ENCODE results near the gene RPL6. TPM values are rescaled to one million over a fixed set of nuclear protein-coding genes. Genes with fewer than 3 reads are reported as not detected.

Gene RPL6
- total RNA-seq, 1 experiment from 2014 or later, result 1,421 TPM

- peak overlapping the region; percentile 97 for H2AFZ ChIP-seq
- peaks cover 51% of the 10 kb centered on the region for H3K79me2 ChIP-seq (ENCODE audit: low read depth)
- H4K20me1 ChIP-seq (ENCODE audit: insufficient read depth), result peaks cover 5% of the 10 kb centered on the region
- no peak for TF ChIP-seq EZH2 (IDR thresholded peaks at IDR 0.05; ENCODE audit: low read depth)
- TF ChIP-seq CTCF (conservative IDR thresholded peaks at IDR 0.05), result no peak
- H3K27me3 ChIP-seq (ENCODE audit: insufficient read depth, low read depth), result no peaks in the 10 kb centered on the region
- ChIA-PET POLR2A (ENCODE audit: unreplicated experiment) (interaction anchor here (0.6 kb wide), 1 partner anchor 102 kb away, joined by 3 read pairs; no protein-coding TSS in a partner anchor), CTCF (no interaction called here)
- H3K4me2 ChIP-seq, result peak overlapping the region; percentile 91
- no peaks in the 10 kb centered on the region for H3K9me3 ChIP-seq (ENCODE audit: insufficient read depth, low read depth)
- no peaks in the 10 kb centered on the region; the same call in 1 of the 2 replicates for H3F3A ChIP-seq (ENCODE audit: insufficient read depth, low read depth)
- H3K4me3 ChIP-seq, result peak overlapping the region; percentile 89
- DNase-seq, result peak in 1 of 2 experiments; percentile 36
- H3K36me3 ChIP-seq (ENCODE audit: low read depth), result no peaks in the 10 kb centered on the region
- intact Hi-C loops (cut with micrococcal nuclease; ENCODE audit: unreplicated experiment), result loop anchor here (1.0 to 10.0 kb wide), 3 partner anchors 307 to 557 kb away; no protein-coding TSS in a partner anchor
- H3K4me1 ChIP-seq (replicated peaks; ENCODE audit: insufficient read depth), result peaks cover 15% of the 10 kb centered on the region
- H3K9me2 ChIP-seq (ENCODE audit: insufficient read depth), result no peaks in the 10 kb centered on the region
- no peak overlapping the region for H3K27ac ChIP-seq
- no TSS peak for BruUV-seq (replicated peaks)
These were observed 28.0 kb downstream of the RPL6 start for GRCh38 chr12:112381406-112381882.

GRCh38 chr12:112380663-112381405 lies 28.6 kb downstream of the RPL6 start:
- CTCF ChIA-PET, result interaction anchor here (0.7 kb wide), 1 partner anchor 17 kb away, joined by 3 read pairs; no protein-coding TSS in a partner anchor
- BruUV-seq (replicated peaks), result TSS peak; percentile 62
- H3K79me2 ChIP-seq (ENCODE audit: low read depth), result peaks cover 52% of the 10 kb centered on the region
- peaks cover 15% of the 10 kb centered on the region for H3K4me1 ChIP-seq (replicated peaks; ENCODE audit: insufficient read depth)
- H3K9me3 ChIP-seq (ENCODE audit: insufficient read depth, low read depth), result no peaks in the 10 kb centered on the region
- DNase-seq, result no peak
- H3F3A ChIP-seq (ENCODE audit: insufficient read depth, low read depth), result peaks cover under 1% of the 10 kb centered on the region; the same call in 1 of the 2 replicates
- POLR2A ChIA-PET (ENCODE audit: unreplicated experiment), result interaction anchor here (0.6 kb wide), 1 partner anchor 101 kb away, joined by 3 read pairs; no protein-coding TSS in a partner anchor
- H4K20me1 ChIP-seq (ENCODE audit: insufficient read depth), result peaks cover 5% of the 10 kb centered on the region
- no peaks in the 10 kb centered on the region for H3K36me3 ChIP-seq (ENCODE audit: low read depth)
- peak overlapping the region; percentile 97 for H2AFZ ChIP-seq
- intact Hi-C loops (cut with micrococcal nuclease; ENCODE audit: unreplicated experiment), result loop anchor here (1.0 to 10.0 kb wide), 3 partner anchors 306 to 556 kb away; no protein-coding TSS in a partner anchor
- H3K27me3 ChIP-seq (ENCODE audit: insufficient read depth, low read depth), result no peaks in the 10 kb centered on the region
- TF ChIP-seq CTCF (conservative IDR thresholded peaks at IDR 0.05) (no peak), EZH2 (IDR thresholded peaks at IDR 0.05; ENCODE audit: low read depth) (no peak)
- H3K9me2 ChIP-seq (ENCODE audit: insufficient read depth), result no peaks in the 10 kb centered on the region
- H3K27ac ChIP-seq, result no peak overlapping the region
- H3K4me3 ChIP-seq, result peak overlapping the region; percentile 89
- H3K4me2 ChIP-seq, result peak overlapping the region; percentile 91

- Histone ChIP-seq H3K27me3 (ENCODE audit: insufficient read depth, low read depth) (no peaks in the 10 kb centered on the region), H3K27ac (no peak overlapping the region), H3K9me3 (ENCODE audit: insufficient read depth, low read depth) (peaks cover 9% of the 10 kb centered on the region; the same call in 1 of the 2 replicates), H3K4me1 (replicated peaks; ENCODE audit: insufficient read depth) (peaks cover 10% of the 10 kb centered on the region), H3K36me3 (ENCODE audit: low read depth) (no peaks in the 10 kb centered on the region), H3K9me2 (ENCODE audit: insufficient read depth) (no peaks in the 10 kb centered on the region), H4K20me1 (ENCODE audit: insufficient read depth) (peaks cover 9% of the 10 kb centered on the region; the same call in 1 of the 2 replicates), H2AFZ (no peak overlapping the region), H3K79me2 (ENCODE audit: low read depth) (peaks cover 79% of the 10 kb centered on the region), H3K4me2 (no peak overlapping the region), H3F3A (ENCODE audit: insufficient read depth, low read depth) (peaks cover 11% of the 10 kb centered on the region), H3K4me3 (no peak overlapping the region)
- CTCF ChIA-PET, result interaction anchor here (0.7 kb wide), 1 partner anchor 924 kb away, joined by 3 read pairs; no protein-coding TSS in a partner anchor
- no TSS peak for BruUV-seq (replicated peaks)
- POLR2A ChIA-PET (ENCODE audit: unreplicated experiment), result no interaction called here
- DNase-seq, result no peak
- intact Hi-C loops (cut with micrococcal nuclease; ENCODE audit: unreplicated experiment), result no loop called here
- no peak for TF ChIP-seq EZH2 (IDR thresholded peaks at IDR 0.05; ENCODE audit: low read depth)
- no peak for TF ChIP-seq CTCF (conservative IDR thresholded peaks at IDR 0.05)
These were observed 34.3 kb downstream of the RPL6 start for GRCh38 chr12:112375105-112375504.
